IPS-15b (cell line): Measurements from ENCODE around the gene PPIG.
A peak's percentile ranks its signal among the peaks of the same experiment; 100 is the strongest.
"Not testable (repeated sequence)": the region's sequence is repeated elsewhere in the genome, so short reads cannot be mapped to it uniquely, and the experiment has no call there.

Source experiments
- H3K27me3 ChIP-seq: one replicate; pipeline ENCODE4 v1.6.1; 2013; ENCODE audit warnings: low read length; ENCODE audit not compliant: control insufficient read depth, insufficient read depth
- H3K36me3 ChIP-seq: one replicate; pipeline ENCODE4 v1.6.1; 2013; ENCODE audit warnings: low read length; ENCODE audit not compliant: control insufficient read depth, insufficient read depth
- H3K4me1 ChIP-seq: one replicate; pipeline ENCODE4 v1.6.1; 2013; ENCODE audit warnings: mild to moderate bottlenecking, low read length; ENCODE audit not compliant: control insufficient read depth, insufficient read depth
- H3K4me3 ChIP-seq: one replicate; pipeline ENCODE4 v1.5.1; 2013; ENCODE audit warnings: low read depth, low read length
- H3K9ac ChIP-seq: one replicate; pipeline ENCODE4 v1.6.1; 2013; ENCODE audit warnings: low read depth, mild to moderate bottlenecking, low read length
- H3K9me3 ChIP-seq: one replicate; pipeline ENCODE4 v1.6.1; 2013; ENCODE audit warnings: mild to moderate bottlenecking, low read length; ENCODE audit not compliant: control insufficient read depth, insufficient read depth

PPIG gene

DNA sequence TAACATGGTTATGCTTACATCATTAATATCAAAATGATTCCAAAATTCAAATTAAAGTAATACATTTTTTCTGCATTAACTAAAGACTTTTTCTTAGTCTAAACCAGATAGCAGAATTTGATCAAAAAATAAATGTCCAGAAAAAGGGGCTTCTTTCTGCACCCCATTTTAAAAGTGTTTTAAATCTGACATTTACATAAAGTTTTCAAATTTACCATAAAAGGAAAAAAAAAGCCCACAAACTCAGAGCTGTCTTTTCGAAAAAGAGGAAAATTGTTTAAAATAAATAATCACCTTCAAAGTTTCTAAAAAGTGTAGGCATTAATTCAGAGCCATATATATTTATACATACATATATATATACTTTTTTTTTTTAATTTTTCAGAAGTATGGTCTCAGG is 12.0 kb upstream of the PPIG start:
- H3K9me3 ChIP-seq = no peaks in the 10 kb centered on the region
- H3K4me1 ChIP-seq = no peaks in the 10 kb centered on the region
- H3K36me3 ChIP-seq = no peaks in the 10 kb centered on the region
- H3K4me3 ChIP-seq = no peak overlapping the region
- H3K27me3 ChIP-seq = no peaks in the 10 kb centered on the region
- H3K9ac ChIP-seq = no peak overlapping the region

DNA sequence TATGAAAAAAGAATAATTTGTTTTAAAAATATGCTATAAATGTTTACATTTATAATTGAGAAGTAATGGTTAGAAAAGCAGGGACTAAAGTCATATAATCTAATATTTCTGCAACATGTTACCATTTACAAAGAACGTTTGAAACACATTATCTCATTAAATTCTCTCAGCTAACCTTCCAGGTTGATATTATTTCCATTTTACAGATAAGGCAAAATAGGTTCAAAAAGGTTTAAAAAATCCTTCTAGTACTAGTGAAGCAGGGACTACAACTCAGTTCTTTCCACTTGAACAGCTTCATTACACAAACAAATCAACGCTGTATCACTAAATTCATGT is 11.4 kb upstream of the PPIG start:
- Histone ChIP-seq H3K4me3 (peak overlapping the region; percentile 99), H3K36me3 (no peaks in the 10 kb centered on the region), H3K9me3 (no peaks in the 10 kb centered on the region), H3K9ac (peak overlapping the region; percentile 96), H3K4me1 (no peaks in the 10 kb centered on the region), H3K27me3 (no peaks in the 10 kb centered on the region)

- peak within 1 kb of the TSS; percentile 96 for H3K9ac ChIP-seq
- H3K9me3 ChIP-seq = no peaks in the 10 kb centered on the region
- H3K4me1 ChIP-seq = no peaks in the 10 kb centered on the region
- H3K4me3 ChIP-seq = peak within 1 kb of the TSS; percentile 99
- no peaks in the 10 kb centered on the region for H3K36me3 ChIP-seq
- no peaks in the 10 kb centered on the region for H3K27me3 ChIP-seq
These were observed 10.8 kb upstream of the PPIG start, which contains the start of gene FASTKD1 for GRCh38 chr2:169573160-169573973. TSS of gene FASTKD1 (minus strand) at chr2:169573865. CDS start at chr2:169572029, 1,836 bp downstream.

GRCh38 chr2:169573974-169574299 is 10.2 kb upstream of the PPIG start:
- Histone ChIP-seq H3K9me3 (no peaks in the 10 kb centered on the region), H3K4me1 (no peaks in the 10 kb centered on the region), H3K36me3 (no peaks in the 10 kb centered on the region), H3K4me3 (no peak overlapping the region), H3K9ac (no peak overlapping the region), H3K27me3 (peaks cover under 1% of the 10 kb centered on the region)

DNA sequence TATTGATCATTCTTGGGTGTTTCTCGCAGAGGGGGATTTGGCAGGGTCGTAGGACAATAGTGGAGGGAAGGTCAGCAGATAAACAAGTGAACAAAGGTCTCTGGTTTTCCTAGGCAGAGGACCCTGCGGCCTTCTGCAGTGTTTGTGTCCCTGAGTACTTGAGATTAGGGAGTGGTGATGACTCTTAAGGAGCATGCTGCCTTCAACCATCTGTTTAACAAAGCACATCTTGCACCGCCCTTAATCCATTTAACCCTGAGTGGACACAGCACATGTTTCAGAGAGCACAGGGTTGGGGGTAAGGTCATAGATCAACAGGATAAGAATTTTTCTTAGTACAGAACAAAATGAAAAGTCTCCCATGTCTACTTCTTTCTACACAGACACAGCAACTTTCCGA is 9.6 kb upstream of the PPIG start:
- not testable (repeated sequence) for H3K36me3 ChIP-seq, H3K4me3 ChIP-seq, H3K9me3 ChIP-seq, H3K4me1 ChIP-seq, H3K27me3 ChIP-seq, H3K9ac ChIP-seq

- not testable (repeated sequence) for H3K9ac ChIP-seq, H3K4me3 ChIP-seq, H3K27me3 ChIP-seq, H3K9me3 ChIP-seq, H3K36me3 ChIP-seq, H3K4me1 ChIP-seq
These were observed 8.9 kb upstream of the PPIG start for GRCh38 chr2:169575264-169575663.

- Histone ChIP-seq H3K9me3 (no peaks in the 10 kb centered on the region), H3K27me3 (peaks cover 3% of the 10 kb centered on the region)
These were observed 5.1 kb upstream of the PPIG start for GRCh38 chr2:169579044-169579443.

DNA sequence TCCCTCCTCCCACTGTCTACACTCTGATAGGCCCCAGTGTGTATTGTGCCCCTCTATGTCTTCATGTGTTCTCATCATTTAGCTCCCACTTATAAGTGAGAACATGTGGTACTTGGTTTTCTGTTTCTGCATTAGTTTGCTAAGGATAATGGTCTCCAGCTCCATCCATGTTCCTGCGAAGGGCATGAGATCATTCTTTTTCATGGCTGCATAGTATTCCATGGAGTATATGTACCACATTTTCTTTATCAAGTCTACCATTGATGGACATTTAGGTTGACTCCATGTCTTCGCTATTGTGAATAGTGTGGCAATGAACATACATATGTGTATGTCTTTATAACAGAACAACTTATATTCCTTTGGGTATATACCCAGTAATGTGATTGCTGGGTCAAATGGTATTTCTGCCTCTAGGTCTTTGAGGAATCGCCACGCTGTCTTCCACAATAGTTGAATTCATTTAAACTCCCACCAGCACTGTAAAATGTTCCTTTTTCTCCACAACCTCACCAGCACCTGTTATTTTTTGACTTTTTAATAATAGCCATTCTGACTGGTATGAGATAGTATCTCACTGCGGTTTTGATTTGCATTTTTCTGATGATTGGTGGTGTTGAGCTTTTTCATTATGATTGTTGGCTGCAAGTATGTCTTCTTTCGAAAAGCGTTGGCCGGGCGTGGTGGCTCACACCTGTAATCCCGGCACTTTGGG is 1.4 kb upstream of the PPIG start:
- H3K4me1 ChIP-seq, H3K9me3 ChIP-seq, H3K4me3 ChIP-seq, H3K36me3 ChIP-seq, H3K9ac ChIP-seq, H3K27me3 ChIP-seq: not testable (repeated sequence)

More at GRCh38 chr2:169579044-169579443, 5.1 kb upstream of the PPIG start:
- Histone ChIP-seq H3K9ac (no peak overlapping the region), H3K4me1 (no peaks in the 10 kb centered on the region), H3K36me3 (no peaks in the 10 kb centered on the region), H3K4me3 (no peak overlapping the region)

DNA sequence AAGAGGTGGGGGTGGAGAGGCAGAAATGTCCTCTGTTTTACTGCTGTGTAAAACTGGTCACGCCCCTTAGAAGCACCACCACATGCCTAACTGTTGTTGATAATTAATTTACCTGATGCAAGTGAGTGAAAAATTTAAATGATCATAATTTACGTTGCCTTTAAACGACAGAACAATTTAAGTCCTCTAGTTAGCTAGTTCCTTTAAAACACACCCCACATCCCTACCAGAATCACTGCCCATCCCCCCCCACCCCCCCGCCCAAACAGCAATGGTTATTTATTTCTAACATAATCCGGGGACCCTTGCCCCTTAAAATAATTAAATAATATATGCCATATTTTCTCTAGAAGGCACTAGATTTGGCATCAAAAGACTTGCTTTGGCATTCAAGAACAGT is 633 bp upstream of the PPIG start:
- no peaks in the 10 kb centered on the region for H3K9me3 ChIP-seq
- H3K9ac ChIP-seq = no peak overlapping the region
- H3K4me3 ChIP-seq = no peak overlapping the region
- H3K4me1 ChIP-seq = peaks cover 2% of the 10 kb centered on the region
- no peaks in the 10 kb centered on the region for H3K36me3 ChIP-seq
- H3K27me3 ChIP-seq = peaks cover 3% of the 10 kb centered on the region

GRCh38 chr2:169585673-169586072 is 1.5 kb downstream of the PPIG start:
- Histone ChIP-seq H3K9me3 (no peaks in the 10 kb centered on the region), H3K9ac (peak overlapping the region; percentile 65), H3K27me3 (no peaks in the 10 kb centered on the region), H3K4me3 (peak overlapping the region; percentile 94), H3K4me1 (peaks cover 2% of the 10 kb centered on the region), H3K36me3 (no peaks in the 10 kb centered on the region)

DNA sequence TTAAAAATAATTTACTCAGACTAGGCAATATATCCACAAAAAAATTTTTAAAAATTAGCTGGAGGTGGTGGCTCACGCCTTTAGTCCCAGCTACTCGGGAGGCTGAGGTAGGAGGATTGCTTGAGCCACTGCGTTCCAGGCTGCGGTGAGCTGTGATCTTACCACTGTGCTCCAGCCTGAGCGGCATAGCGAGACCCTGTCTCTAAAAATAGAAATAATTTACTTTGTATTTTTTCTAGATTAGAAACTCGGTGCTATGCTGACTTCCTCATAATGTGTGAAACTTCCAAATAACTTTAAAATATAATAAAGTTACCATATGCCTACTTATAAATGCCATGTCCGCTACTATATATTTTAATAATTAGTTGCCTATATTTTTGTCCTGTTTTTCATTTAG is 6.7 kb downstream of the PPIG start:
- H3K9ac ChIP-seq = no peak overlapping the region
- H3K4me1 ChIP-seq = peaks cover 2% of the 10 kb centered on the region

DNA sequence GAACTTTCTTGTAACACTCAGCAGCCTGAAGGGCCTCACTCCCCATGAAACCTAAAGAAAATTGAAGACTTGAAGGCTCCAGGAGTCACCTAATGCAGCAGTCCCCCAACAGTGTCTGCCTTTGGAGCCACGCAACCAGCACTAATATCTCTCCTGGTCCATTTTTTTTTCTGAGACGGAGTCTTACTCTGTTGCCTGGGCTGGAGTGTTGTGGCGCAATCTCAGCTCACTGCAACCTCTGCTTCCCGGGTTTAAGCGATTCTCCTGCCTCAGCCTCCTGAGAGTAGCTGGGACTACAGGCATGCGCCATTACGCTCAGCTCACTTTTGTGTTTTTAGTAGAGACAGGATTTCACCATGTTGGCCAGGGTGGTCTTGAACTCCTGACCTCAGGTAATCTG is 12.4 kb downstream of the PPIG start:
- not testable (repeated sequence) for H3K9me3 ChIP-seq, H3K9ac ChIP-seq, H3K4me3 ChIP-seq, H3K36me3 ChIP-seq, H3K27me3 ChIP-seq, H3K4me1 ChIP-seq

More for the DNA sequence above, 6.7 kb downstream of the PPIG start:
- H3K27me3 ChIP-seq = no peaks in the 10 kb centered on the region
- no peak overlapping the region for H3K4me3 ChIP-seq
- no peaks in the 10 kb centered on the region for H3K9me3 ChIP-seq
- H3K36me3 ChIP-seq = no peaks in the 10 kb centered on the region
